Lung (tissue), 12 donors: ENCODE data around the gene ARFIP1. TPM values are rescaled to one million over a fixed set of nuclear protein-coding genes. Genes with fewer than 3 reads are reported as not detected.
A peak's percentile ranks its signal among the peaks of the same experiment; 100 is the strongest.

Source experiments
- ATAC-seq: fragments of 200-7000 bp; cut with Tn5 transposase; one replicate; pipeline ENCODE4 v1.9.1; 2020; ENCODE audit warnings: moderate number of reproducible peaks; ENCODE audit not compliant: insufficient read depth, low FRiP score
- DNase-seq, 3 donors: peaks; one replicate each; pipeline ENCODE4 v3.0.0-alpha.2; 2013 to 2017
- H3K27ac ChIP-seq, 2 donors: one replicate each; pipeline ENCODE4 v1.5.1; 2013; ENCODE audit warnings: mild to moderate bottlenecking in 2 of 2, moderate library complexity in 2 of 2, control low read depth in 1 of 2, inconsistent platforms in 1 of 2, low read depth in 1 of 2, low read length in 1 of 2
- H3K27me3 ChIP-seq, 3 donors: one replicate each; pipeline ENCODE4 v1.5.1; 2013; ENCODE audit warnings: low read length in 2 of 3; ENCODE audit not compliant: control insufficient read depth in 3 of 3, insufficient read depth in 3 of 3
- H3K36me3 ChIP-seq, 4 donors: one replicate each; pipeline ENCODE4 v1.5.1; 2013; ENCODE audit warnings: low read length in 4 of 4, mild to moderate bottlenecking in 1 of 4, moderate library complexity in 1 of 4; ENCODE audit not compliant: control insufficient read depth in 4 of 4, insufficient read depth in 4 of 4
- H3K4me1 ChIP-seq, 5 donors: one replicate each; pipeline ENCODE4 v1.5.1; 2013; ENCODE audit warnings: low read length in 5 of 5, mild to moderate bottlenecking in 2 of 5, moderate library complexity in 1 of 5; ENCODE audit not compliant: control insufficient read depth in 5 of 5, insufficient read depth in 5 of 5
- H3K4me3 ChIP-seq: one replicate; pipeline ENCODE4 v1.5.1; 2013; ENCODE audit warnings: mild to moderate bottlenecking, control low read depth, moderate library complexity
- H3K9ac ChIP-seq, 2 donors: one replicate each; pipeline ENCODE4 v1.5.1; 2013; ENCODE audit warnings: low read length in 2 of 2, control low read depth in 1 of 2; ENCODE audit not compliant: insufficient read depth in 1 of 2
- H3K9me3 ChIP-seq, 4 donors: one replicate each; pipeline ENCODE4 v1.5.1; 2013; ENCODE audit warnings: low read length in 3 of 4, mild to moderate bottlenecking in 1 of 4, moderate library complexity in 1 of 4; ENCODE audit not compliant: control insufficient read depth in 4 of 4, insufficient read depth in 3 of 4
- WGBS, 2 donors: extraction: QIAGEN DNeasy Blood & Tissue Kit; methylation state at CpG; one replicate each; pipeline ENCODE4 v1.1.7; 2013; 5-methylcytosine and 5-hydroxymethylcytosine counted together
- polyA plus RNA-seq, 2 donors: library from polyadenylated mRNA; stranded (reverse); fragments of 200-250 nt; gene quantifications; one replicate each; pipeline ENCODE4 v1.2.1, GENCODE V29; 2013
- total RNA-seq, 2 donors: library from RNA; depleted of rRNA in 1 of 2; stranded (reverse); fragments of >200 nt in 1 of 2; gene quantifications; one replicate each; pipeline ENCODE4 v1.2.1, GENCODE V29; 2014 to 2021
- TF ChIP-seq, protein P1 (sequence below): IDR thresholded peaks from 2 replicates; pipeline ENCODE4 v1.5.1; 2012; ENCODE audit warnings: mild to moderate bottlenecking; ENCODE audit errors: control extremely low read depth, extremely low read depth
- donor health status: control.
- donor health status: control.
- donor health status: Bipolar disorder and iron deficiency.
- donor health status: healthy.
- donor health status: DM: yes; HTN: yes; CAD: no.

The ARFIP1 gene
- total and polyA plus RNA-seq, 4 donors = 20.9 to 65.8 (median 25.1) TPM

DNA sequence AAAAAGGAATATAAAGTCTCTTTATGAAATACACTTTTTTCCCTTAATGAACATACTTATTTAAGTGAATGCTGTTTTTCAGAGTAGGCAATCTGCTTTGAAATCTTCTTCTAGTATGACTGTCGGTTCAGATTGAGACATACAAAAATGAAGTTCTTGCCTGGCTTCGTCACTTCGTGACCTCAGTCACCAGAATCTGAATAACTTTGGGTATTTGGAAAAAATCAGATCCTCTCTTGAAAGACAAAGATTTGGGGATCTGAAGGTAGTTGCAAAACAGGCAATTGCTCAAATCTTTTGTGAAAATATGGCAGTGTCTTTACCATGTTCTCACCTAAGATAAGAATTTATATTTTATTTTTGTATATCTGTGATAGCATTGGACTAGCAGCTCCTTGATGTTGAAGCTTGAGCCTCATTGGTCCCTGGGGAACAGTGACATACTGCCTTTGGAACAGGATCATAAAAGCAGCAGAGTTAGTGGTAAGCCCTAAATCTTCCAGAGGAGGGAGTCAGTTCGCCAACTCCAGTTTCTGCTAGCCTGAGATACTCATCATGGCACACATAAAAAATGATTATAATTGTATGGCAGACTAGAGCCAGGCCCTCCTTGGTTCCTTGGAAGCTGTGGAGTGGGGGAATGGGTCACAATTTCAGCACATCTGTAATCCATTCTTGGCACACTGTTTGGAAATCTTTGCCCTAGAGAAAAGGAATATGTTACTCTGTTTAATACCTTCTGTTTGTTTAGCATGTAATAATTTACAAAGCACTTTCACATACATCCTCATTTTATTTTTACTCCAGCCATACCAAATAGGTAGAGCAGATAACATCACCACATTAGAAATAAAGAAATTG, 5.0 kb downstream of the ARFIP1 start:
- Histone ChIP-seq H3K36me3 (peaks cover 0 to 5% (median 0%) of the 10 kb centered on the region in 4 donors), H3K27me3 (no peaks in the 10 kb centered on the region), H3K9ac (no peak overlapping the region), H3K9me3 (no peaks in the 10 kb centered on the region), H3K27ac (no peak overlapping the region), H3K4me1 (peaks cover 0 to 18% (median 3%) of the 10 kb centered on the region in 5 donors), H3K4me3 (no peak overlapping the region)
- 79 to 84% methylated on average over 4 of the region's 4 CpGs for WGBS, 2 donors
- TF ChIP-seq, protein P1, sequence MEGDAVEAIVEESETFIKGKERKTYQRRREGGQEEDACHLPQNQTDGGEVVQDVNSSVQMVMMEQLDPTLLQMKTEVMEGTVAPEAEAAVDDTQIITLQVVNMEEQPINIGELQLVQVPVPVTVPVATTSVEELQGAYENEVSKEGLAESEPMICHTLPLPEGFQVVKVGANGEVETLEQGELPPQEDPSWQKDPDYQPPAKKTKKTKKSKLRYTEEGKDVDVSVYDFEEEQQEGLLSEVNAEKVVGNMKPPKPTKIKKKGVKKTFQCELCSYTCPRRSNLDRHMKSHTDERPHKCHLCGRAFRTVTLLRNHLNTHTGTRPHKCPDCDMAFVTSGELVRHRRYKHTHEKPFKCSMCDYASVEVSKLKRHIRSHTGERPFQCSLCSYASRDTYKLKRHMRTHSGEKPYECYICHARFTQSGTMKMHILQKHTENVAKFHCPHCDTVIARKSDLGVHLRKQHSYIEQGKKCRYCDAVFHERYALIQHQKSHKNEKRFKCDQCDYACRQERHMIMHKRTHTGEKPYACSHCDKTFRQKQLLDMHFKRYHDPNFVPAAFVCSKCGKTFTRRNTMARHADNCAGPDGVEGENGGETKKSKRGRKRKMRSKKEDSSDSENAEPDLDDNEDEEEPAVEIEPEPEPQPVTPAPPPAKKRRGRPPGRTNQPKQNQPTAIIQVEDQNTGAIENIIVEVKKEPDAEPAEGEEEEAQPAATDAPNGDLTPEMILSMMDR = no peak
- ATAC-seq = no peak
- peak in 1 of 3 donors; percentile 15 for DNase-seq

DNA sequence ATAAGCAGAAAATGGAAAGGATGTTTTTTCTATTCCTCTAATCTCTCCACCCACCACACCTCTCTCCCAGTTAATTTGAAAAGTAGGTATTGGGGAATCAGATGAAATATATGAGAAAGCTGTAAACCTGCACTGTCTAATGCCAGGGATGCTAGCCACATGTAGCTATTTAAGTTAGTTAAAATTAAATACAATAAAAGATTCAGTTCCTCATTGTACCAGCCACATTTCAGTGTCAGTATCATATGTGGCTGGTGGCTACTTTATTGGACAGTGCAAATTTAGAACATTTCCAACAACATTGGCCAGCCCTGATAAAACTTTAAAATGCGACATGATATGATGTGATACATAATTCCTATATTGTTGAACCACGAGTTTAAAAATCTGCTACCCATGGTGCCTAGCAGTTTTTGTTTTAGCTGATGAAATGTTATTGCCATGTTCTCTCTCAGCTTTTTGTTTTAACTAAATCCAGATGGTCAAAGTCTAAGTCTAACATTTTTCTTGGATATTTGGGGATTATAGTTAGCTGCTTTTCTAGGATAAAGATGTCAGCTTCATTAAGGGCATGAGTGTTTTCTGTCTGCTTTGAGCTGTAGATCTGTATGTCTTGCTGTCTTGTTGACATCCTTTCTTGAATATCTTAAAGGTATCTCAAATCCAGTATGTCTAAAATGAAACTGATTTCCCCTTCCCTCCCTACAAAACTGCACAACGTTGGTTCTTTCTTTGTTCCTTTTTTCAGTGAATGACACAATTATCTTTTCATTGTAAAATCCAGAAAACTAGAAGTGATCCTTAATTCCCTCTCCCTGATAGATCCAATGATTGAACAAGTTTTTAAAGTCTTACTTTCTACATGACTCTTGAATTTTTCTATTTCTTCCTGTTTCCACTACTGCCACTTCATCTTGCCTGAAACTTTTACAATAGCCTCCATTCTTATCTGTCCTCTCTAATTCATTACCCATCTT, 6.2 kb downstream of the ARFIP1 start:
- DNase-seq (no peak), ATAC-seq (no peak)
- no peak overlapping the region for H3K9ac ChIP-seq
- no peaks in the 10 kb centered on the region for H3K9me3 ChIP-seq
- TF ChIP-seq, protein P1 = no peak
- H3K36me3 ChIP-seq = peaks cover 0 to 5% (median 0%) of the 10 kb centered on the region in 4 donors
- H3K4me1 ChIP-seq = peaks cover 0 to 15% (median 3%) of the 10 kb centered on the region in 5 donors
- 59 to 63% methylated on average over 3 of the region's 3 CpGs for WGBS, 2 donors
- no peak overlapping the region for H3K4me3 ChIP-seq
- no peaks in the 10 kb centered on the region for H3K27me3 ChIP-seq
- H3K27ac ChIP-seq = no peak overlapping the region

DNA sequence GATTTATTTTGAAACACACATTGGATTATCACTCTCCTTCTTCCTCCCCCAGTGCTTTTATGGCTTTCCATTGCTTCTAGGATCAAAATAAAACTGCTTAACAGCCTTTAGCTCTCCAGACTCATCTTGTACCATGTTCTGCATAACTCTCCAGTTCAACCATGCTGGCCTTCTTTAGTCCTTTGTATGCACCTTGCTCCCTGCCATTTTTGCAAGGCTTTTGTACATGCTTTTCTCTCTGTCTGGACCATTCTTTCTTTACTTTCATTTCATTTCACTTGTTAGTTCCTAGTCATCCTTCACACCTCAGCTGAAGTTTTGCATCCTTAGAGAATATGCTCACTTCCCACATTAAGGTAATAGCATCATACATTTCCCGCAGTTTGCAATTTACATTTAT, 6.9 kb downstream of the ARFIP1 start:
- WGBS, 2 donors = 99 to 100% methylated on average over 1 of the region's 1 CpG
- Histone ChIP-seq H3K36me3 (peaks cover 0 to 5% (median 0%) of the 10 kb centered on the region in 4 donors), H3K4me1 (peaks cover 0 to 8% (median 3%) of the 10 kb centered on the region in 5 donors), H3K9ac (no peak overlapping the region), H3K27me3 (no peaks in the 10 kb centered on the region), H3K27ac (no peak overlapping the region), H3K9me3 (no peaks in the 10 kb centered on the region), H3K4me3 (no peak overlapping the region)
- TF ChIP-seq, protein P1 = no peak
- ATAC-seq (no peak), DNase-seq (no peak)
